Calu3 (cell line): ENCODE data around the gene LIPA. TPM values are rescaled to one million over a fixed set of nuclear protein-coding genes. Genes with fewer than 3 reads are reported as not detected.

ENCODE experiments used
- BruUV-seq: library from RNA; stranded (reverse); fragments of 400-500 nt; replicated peaks from 2 replicates; lab custom pipeline; 2021; lab: Mats Ljungman, UMichigan
- CTCF ChIA-PET: fragments of 300-600 bp; sonication (Branson Sonifier 250); formaldehyde crosslinking; loops from one replicate; lab custom pipeline; 2022; ENCODE audit warnings: antibody characterized with exemption; lab: Charles Lee
- DNase-seq: peaks from one replicate; pipeline ENCODE4 v3.0.0; 2022
- H3K27ac Mint-ChIP-seq: one replicate; pipeline ENCODE4 v1.8.0; 2022; ENCODE audit warnings: mixed read lengths; ENCODE audit not compliant: unreplicated experiment
- H3K27me3 Mint-ChIP-seq: one replicate; pipeline ENCODE4 v1.8.0; 2022; ENCODE audit warnings: mixed read lengths; ENCODE audit not compliant: unreplicated experiment
- H3K36me3 Mint-ChIP-seq: one replicate; pipeline ENCODE4 v1.8.0; 2022; ENCODE audit warnings: mild to moderate bottlenecking, moderate library complexity, mixed read lengths; ENCODE audit not compliant: insufficient read depth, unreplicated experiment
- H3K4me1 Mint-ChIP-seq: one replicate; pipeline ENCODE4 v1.8.0; 2022; ENCODE audit warnings: mild to moderate bottlenecking, low read depth, mixed read lengths; ENCODE audit not compliant: unreplicated experiment
- H3K4me3 Mint-ChIP-seq: one replicate; pipeline ENCODE4 v1.8.0; 2022; ENCODE audit warnings: mild to moderate bottlenecking, low read depth, moderate library complexity, mixed read lengths; ENCODE audit not compliant: unreplicated experiment
- H3K9me3 Mint-ChIP-seq: one replicate; pipeline ENCODE4 v1.8.0; 2022; ENCODE audit warnings: low read depth, mixed read lengths; ENCODE audit not compliant: unreplicated experiment
- CTCF ChIP-seq: fragments of 200-600 bp; IDR thresholded peaks from one replicate; pipeline ENCODE4 v1.8.0; 2022; ENCODE audit warnings: antibody characterized with exemption; ENCODE audit not compliant: unreplicated experiment
- intact Hi-C: fragments of 100-400 bp; cut with micrococcal nuclease; formaldehyde crosslinking; loops from one replicate; pipeline ENCODE4 v1.10.0; 2022; ENCODE audit not compliant: unreplicated experiment
- total RNA-seq: library from RNA; stranded (reverse); gene quantifications from 2 replicates; pipeline ENCODE4 v1.2.3, GENCODE V29; 2022

The LIPA gene
- total RNA-seq, 1 experiment from 2014 or later: 66.7 TPM

- H3K4me3 Mint-ChIP-seq: no peak overlapping the region
- DNase-seq: no peak
- CTCF ChIA-PET: no interaction called here
Measured at GRCh38 chr10:89262086-89263051, 10.8 kb upstream of the LIPA start.

DNA sequence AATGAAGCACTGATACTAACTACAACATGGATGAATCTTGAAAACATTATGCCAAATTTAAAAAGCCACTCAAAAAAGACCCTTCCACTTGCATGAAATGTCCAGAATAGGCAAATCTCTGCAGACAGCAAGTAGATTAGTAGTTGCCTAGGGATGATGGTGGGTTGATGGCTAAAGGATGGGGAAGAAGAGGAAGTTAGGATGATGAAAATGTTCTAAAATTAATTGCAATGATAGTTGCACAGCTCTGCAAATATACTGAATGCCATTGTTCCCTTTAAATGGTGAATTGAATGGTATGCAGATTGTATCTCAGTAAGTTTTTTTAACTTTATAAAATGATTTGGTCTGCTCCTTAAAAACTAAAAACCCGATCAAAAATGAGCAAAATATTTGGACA is 7.3 kb upstream of the LIPA start:
- CTCF ChIA-PET: no interaction called here
- BruUV-seq: no TSS peak
- H3K36me3 Mint-ChIP-seq: no peaks in the 10 kb centered on the region
- peaks cover 31% of the 10 kb centered on the region for H3K4me1 Mint-ChIP-seq
- no peak for TF ChIP-seq CTCF
- DNase-seq: no peak
- no peaks in the 10 kb centered on the region for H3K27me3 Mint-ChIP-seq
- intact Hi-C loops: loop anchor here (10.0 kb wide), 1 partner anchor 296 kb away; no protein-coding TSS in a partner anchor
- no peak overlapping the region for H3K4me3 Mint-ChIP-seq
- no peaks in the 10 kb centered on the region for H3K9me3 Mint-ChIP-seq
- H3K27ac Mint-ChIP-seq: no peak overlapping the region

More at GRCh38 chr10:89262086-89263051, 10.8 kb upstream of the LIPA start:
- H3K27me3 Mint-ChIP-seq: no peaks in the 10 kb centered on the region
- H3K9me3 Mint-ChIP-seq: no peaks in the 10 kb centered on the region
- intact Hi-C loops: no loop called here
- BruUV-seq: no TSS peak
- no peak for TF ChIP-seq CTCF
- no peaks in the 10 kb centered on the region for H3K36me3 Mint-ChIP-seq
- peaks cover 36% of the 10 kb centered on the region for H3K4me1 Mint-ChIP-seq
- peak overlapping the region; percentile 51 for H3K27ac Mint-ChIP-seq

DNA sequence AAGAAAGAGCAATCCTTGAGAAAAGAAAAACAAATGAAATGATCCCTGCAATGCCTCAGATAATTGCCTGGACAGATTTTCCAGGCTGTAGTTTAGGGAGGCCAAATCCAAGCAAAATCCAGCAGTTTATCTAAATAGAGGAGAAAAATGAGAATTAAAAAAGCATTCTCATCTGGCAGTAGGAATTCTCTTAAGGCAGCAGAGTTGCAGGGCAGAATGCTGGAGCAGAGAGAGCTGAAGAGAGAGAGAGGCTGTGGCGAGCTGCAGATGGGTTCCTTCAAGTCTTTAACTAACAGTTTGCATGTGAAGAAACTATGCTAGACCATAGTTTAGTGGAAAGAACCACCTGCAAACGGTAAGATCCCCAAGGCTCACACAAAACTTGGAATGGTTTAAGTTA is 6.0 kb upstream of the LIPA start:
- no peaks in the 10 kb centered on the region for H3K36me3 Mint-ChIP-seq
- peaks cover 20% of the 10 kb centered on the region for H3K4me1 Mint-ChIP-seq
- TF ChIP-seq CTCF: no peak
- CTCF ChIA-PET: no interaction called here
- H3K27me3 Mint-ChIP-seq: no peaks in the 10 kb centered on the region
- H3K4me3 Mint-ChIP-seq: no peak overlapping the region
- DNase-seq: no peak
- intact Hi-C loops: loop anchor here (10.0 kb wide), 1 partner anchor 297 kb away; no protein-coding TSS in a partner anchor
- H3K9me3 Mint-ChIP-seq: no peaks in the 10 kb centered on the region
- BruUV-seq: no TSS peak
- H3K27ac Mint-ChIP-seq: no peak overlapping the region

GRCh38 chr10:89256962-89257361 is 5.4 kb upstream of the LIPA start:
- no peak for TF ChIP-seq CTCF
- CTCF ChIA-PET: no interaction called here
- Mint-ChIP-seq H3K27ac (no peak overlapping the region), H3K4me1 (peaks cover 14% of the 10 kb centered on the region), H3K4me3 (no peak overlapping the region), H3K9me3 (no peaks in the 10 kb centered on the region), H3K36me3 (peaks cover under 1% of the 10 kb centered on the region), H3K27me3 (no peaks in the 10 kb centered on the region)
- no peak for DNase-seq
- intact Hi-C loops: loop anchor here (10.0 kb wide), 1 partner anchor 298 kb away; no protein-coding TSS in a partner anchor
- BruUV-seq: no TSS peak
